ENCODE data around the gene FAIM2. TPM values are rescaled to one million over a fixed set of nuclear protein-coding genes. Genes with fewer than 3 reads are reported as not detected.

The FAIM2 gene
- total RNA-seq, 2 donors from 2014 or later: 1.0 to 4.9 TPM

- H3K9me3 ChIP-seq: no peaks in the 10 kb centered on the region
- TF ChIP-seq POLR2A (IDR thresholded peaks at IDR 0.05): no peak
- TF ChIP-seq CTCF (IDR thresholded peaks at IDR 0.05): no peak
- H3K27me3 ChIP-seq: no peaks in the 10 kb centered on the region
- ATAC-seq: no peak
- H3K36me3 ChIP-seq (replicated peaks in 1 of 2; ENCODE audit: insufficient read depth in 1 of 2, low read depth in 2 of 2): no peaks in the 10 kb centered on the region
- intact Hi-C loops (cut with DNase I): no loop called here
- WGBS, 2 donors: 56 to 83% methylated on average over 3 of the region's 3 CpGs
- no peak for DNase-seq
- no peak overlapping the region for H3K27ac ChIP-seq
- H3K4me1 ChIP-seq: peaks cover 10% of the 10 kb centered on the region
- H3K4me3 ChIP-seq: no peak overlapping the region
Observed at GRCh38 chr12:49921299-49921698, 17.6 kb upstream of the FAIM2 start.

DNA sequence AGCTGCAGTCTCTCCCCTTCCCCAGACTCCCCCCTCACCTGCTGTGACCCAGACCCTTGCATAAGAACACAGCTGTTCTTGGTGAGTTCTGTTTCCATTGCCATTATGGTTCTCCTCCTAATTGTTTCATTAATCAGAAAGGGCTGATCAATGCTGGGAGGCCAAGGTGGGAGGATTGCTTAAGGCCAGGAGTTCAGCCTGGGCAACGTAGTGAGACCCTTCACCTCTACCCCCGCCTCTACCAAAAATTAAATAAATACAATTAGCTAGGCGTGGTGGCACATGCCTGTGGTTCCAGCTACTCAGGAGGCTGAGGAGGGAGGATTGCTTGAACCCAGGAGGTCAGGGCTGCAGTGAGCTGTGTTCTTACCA is 17.2 kb upstream of the FAIM2 start:
- Histone ChIP-seq H3K9me3 (no peaks in the 10 kb centered on the region), H3K4me3 (no peak overlapping the region), H3K4me1 (peaks cover 10% of the 10 kb centered on the region), H3K27me3 (no peaks in the 10 kb centered on the region), H3K27ac (no peak overlapping the region), H3K36me3 (replicated peaks in 1 of 2; ENCODE audit: insufficient read depth in 1 of 2, low read depth in 2 of 2) (no peaks in the 10 kb centered on the region)
- intact Hi-C loops (cut with DNase I): no loop called here
- TF ChIP-seq POLR2A (IDR thresholded peaks at IDR 0.05): no peak
- 73 to 95% methylated on average over 3 of the region's 3 CpGs for WGBS, 2 donors
- DNase-seq (peak in 1 of 4 donors; percentile 4), ATAC-seq (no peak)

DNA sequence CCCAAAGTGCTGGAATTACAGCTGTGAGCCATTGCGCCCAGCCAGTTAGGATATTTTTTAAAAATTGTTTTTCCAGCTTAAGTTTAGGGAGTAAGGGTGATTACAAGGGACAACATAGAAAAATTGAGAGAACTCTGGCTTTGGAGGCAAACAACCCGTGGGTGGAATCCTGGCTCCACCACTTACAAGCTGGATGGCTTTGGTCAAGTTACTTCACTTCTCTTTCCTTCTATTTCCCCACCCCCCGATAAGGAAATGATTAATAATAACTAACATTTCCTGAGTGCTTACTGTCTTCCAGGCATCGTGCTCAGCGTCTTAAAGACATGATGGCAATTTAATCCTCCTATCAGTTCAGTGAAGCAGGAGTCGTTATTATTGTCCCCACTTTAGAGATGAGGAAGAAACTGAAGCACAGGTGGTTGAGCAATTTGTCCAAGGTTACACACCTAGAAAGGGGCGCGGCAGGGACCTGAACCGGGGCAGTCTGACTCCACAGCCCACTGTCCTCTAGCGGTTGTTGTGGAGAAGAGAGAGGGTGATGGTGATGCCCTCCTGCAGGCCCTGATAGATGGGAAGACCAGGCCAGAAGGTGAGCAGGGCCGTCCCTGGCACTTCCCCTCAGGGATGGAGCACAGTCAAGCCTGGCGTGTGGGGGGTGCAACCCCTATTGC is 16.7 kb upstream of the FAIM2 start:
- WGBS, 2 donors: 62 to 69% methylated on average over 12 of the region's 12 CpGs

DNA sequence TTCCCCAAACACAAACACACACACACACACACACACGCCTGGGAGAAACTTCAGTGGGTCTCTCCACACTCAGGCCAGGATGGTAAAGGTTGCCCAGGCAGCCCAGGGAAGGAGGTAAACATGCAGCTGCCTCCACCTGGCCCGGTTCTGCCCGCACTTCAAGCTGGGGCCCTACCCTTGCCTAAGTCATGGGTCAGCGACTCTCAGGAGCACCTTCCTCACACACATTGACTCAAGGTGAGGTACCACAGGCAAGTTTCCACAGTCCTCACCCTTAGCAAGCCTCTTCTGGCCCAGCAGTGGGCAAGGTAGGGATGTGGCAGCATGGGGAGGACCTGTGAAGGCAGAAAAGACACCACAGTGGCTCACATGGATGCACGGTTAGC is 14.1 kb upstream of the FAIM2 start:
- ATAC-seq (no peak), DNase-seq (peak in 1 of 4 donors; percentile 3)
- Histone ChIP-seq H3K9me3 (no peaks in the 10 kb centered on the region), H3K27ac (no peak overlapping the region), H3K36me3 (replicated peaks in 1 of 2; ENCODE audit: insufficient read depth in 1 of 2, low read depth in 2 of 2) (no peaks in the 10 kb centered on the region), H3K27me3 (no peaks in the 10 kb centered on the region), H3K4me3 (no peak overlapping the region), H3K4me1 (peaks cover 4% of the 10 kb centered on the region)
- intact Hi-C loops (cut with DNase I): no loop called here
- no peak for TF ChIP-seq CTCF (IDR thresholded peaks at IDR 0.05)
- no peak for TF ChIP-seq POLR2A (IDR thresholded peaks at IDR 0.05)
- WGBS, 2 donors: 69 to 78% methylated on average over 2 to 5 of the region's 5 CpGs

More for the DNA sequence above, 16.7 kb upstream of the FAIM2 start:
- Histone ChIP-seq H3K4me3 (no peak overlapping the region), H3K27ac (no peak overlapping the region), H3K9me3 (no peaks in the 10 kb centered on the region), H3K36me3 (replicated peaks in 1 of 2; ENCODE audit: insufficient read depth in 1 of 2, low read depth in 2 of 2) (no peaks in the 10 kb centered on the region), H3K27me3 (no peaks in the 10 kb centered on the region), H3K4me1 (peaks cover 10% of the 10 kb centered on the region)
- intact Hi-C loops (cut with DNase I): no loop called here
- ATAC-seq (peak; percentile 33), DNase-seq (peak in 2 of 4 donors; percentile 8 to 31)
- no peak for TF ChIP-seq CTCF (IDR thresholded peaks at IDR 0.05)
- no peak for TF ChIP-seq POLR2A (IDR thresholded peaks at IDR 0.05)

- no peaks in the 10 kb centered on the region for H3K4me1 ChIP-seq
- H3K27ac ChIP-seq: no peak overlapping the region
- no peak for ATAC-seq
- 83 to 89% methylated on average over 12 of the region's 12 CpGs for WGBS, 2 donors
- H3K27me3 ChIP-seq: no peaks in the 10 kb centered on the region
- no peak overlapping the region for H3K4me3 ChIP-seq
- no peak for TF ChIP-seq CTCF (IDR thresholded peaks at IDR 0.05)
- no peak for TF ChIP-seq POLR2A (IDR thresholded peaks at IDR 0.05)
- no peaks in the 10 kb centered on the region for H3K9me3 ChIP-seq
- DNase-seq: peak in 1 of 4 donors; percentile 2
- no peaks in the 10 kb centered on the region for H3K36me3 ChIP-seq (replicated peaks in 1 of 2; ENCODE audit: insufficient read depth in 1 of 2, low read depth in 2 of 2)
- intact Hi-C loops (cut with DNase I): no loop called here
Observed at GRCh38 chr12:49917166-49917787, 13.6 kb upstream of the FAIM2 start.
